ENCODE results near the gene FAM236B. TPM values are rescaled to one million over a fixed set of nuclear protein-coding genes. Genes with fewer than 3 reads are reported as not detected.
"Not testable (repeated sequence)": the region's sequence is repeated elsewhere in the genome, so short reads cannot be mapped to it uniquely, and the experiment has no call there.

The FAM236B gene
- polyA plus RNA-seq (2013, experiment 1 of 2; ENCODE audit: insufficient read length) = not detected
- polyA plus RNA-seq (2013, experiment 2 of 2; ENCODE audit: insufficient read length) = not detected

GRCh38 chrX:72782560-72782959 is at the start of gene FAM236B:
Gene FAM236B, minus strand, starts transcription at chrX:72782660. Its CDS starts 100 bp downstream, at chrX:72782560.
- DNase-seq = not testable (repeated sequence)

- not testable (repeated sequence) for DNase-seq
Observed at GRCh38 chrX:72830701-72831100, 48.2 kb upstream of the FAM236B start.

GRCh38 chrX:72808110-72808509 is 25.6 kb upstream of the FAM236B start, which contains the start of gene FAM236D:
Gene FAM236D, minus strand, starts transcription at chrX:72808210. Its CDS starts 100 bp downstream, at chrX:72808110.
- not testable (repeated sequence) for DNase-seq

- not testable (repeated sequence) for DNase-seq
Observed at GRCh38 chrX:72790390-72790789, 7.9 kb upstream of the FAM236B start.

- not testable (repeated sequence) for DNase-seq
Observed at GRCh38 chrX:72788142-72788541, 5.7 kb upstream of the FAM236B start.

GRCh38 chrX:72783964-72784363 is 1.5 kb upstream of the FAM236B start:
- not testable (repeated sequence) for DNase-seq

GRCh38 chrX:72783365-72783936 is 991 bp upstream of the FAM236B start:
- DNase-seq = not testable (repeated sequence)

GRCh38 chrX:72778146-72778545 is 4.3 kb downstream of the FAM236B start:
- DNase-seq = not testable (repeated sequence)

- not testable (repeated sequence) for DNase-seq
Observed at GRCh38 chrX:72777467-72777790, 5.0 kb downstream of the FAM236B start.

GRCh38 chrX:72776653-72777466 is 5.6 kb downstream of the FAM236B start, which contains the start of gene DMRTC1B:
Gene DMRTC1B, plus strand, starts transcription at chrX:72776890. Its CDS starts 68,246 bp downstream, at chrX:72845136.
- DNase-seq = not testable (repeated sequence)

- DNase-seq = not testable (repeated sequence)
Observed at GRCh38 chrX:72760454-72760853, 22.0 kb downstream of the FAM236B start.

GRCh38 chrX:72748545-72748944 is 33.9 kb downstream of the FAM236B start:
- not testable (repeated sequence) for DNase-seq

- DNase-seq = not testable (repeated sequence)
Observed at GRCh38 chrX:72745546-72745945, 36.9 kb downstream of the FAM236B start.

- DNase-seq = peak; percentile 26
Observed at GRCh38 chrX:72735561-72735960, 46.9 kb downstream of the FAM236B start.

- DNase-seq = not testable (repeated sequence)
Observed at GRCh38 chrX:72733636-72734035, 48.8 kb downstream of the FAM236B start.
